ENCODE results near the gene SFT2D3.

GRCh38 chr2:127681288-127681804, 20.0 kb upstream of the SFT2D3 start:
- no peak for TF ChIP-seq CTCF (IDR thresholded peaks at IDR 0.05)
- no peak for TF ChIP-seq POLR2A (IDR thresholded peaks at IDR 0.05)

All from testis (tissue), 2 donors.